Osteocyte (in vitro differentiated cells): ENCODE data around the gene SULT2B1. TPM values are rescaled to one million over a fixed set of nuclear protein-coding genes. Genes with fewer than 3 reads are reported as not detected.

Experiments used
- DNase-seq: peaks from one replicate; pipeline ENCODE4 v3.0.0; 2021; ENCODE audit warnings: mixed read lengths; ENCODE audit not compliant: unreplicated experiment; ENCODE audit errors: extremely low spot score
- H3K27ac Mint-ChIP-seq: one replicate; pipeline ENCODE4 v1.8.0; 2021; ENCODE audit warnings: mild to moderate bottlenecking, mixed read lengths; ENCODE audit not compliant: unreplicated experiment
- H3K27me3 Mint-ChIP-seq: one replicate; pipeline ENCODE4 v1.8.0; 2021; ENCODE audit warnings: mixed read lengths; ENCODE audit not compliant: unreplicated experiment
- H3K36me3 Mint-ChIP-seq: one replicate; pipeline ENCODE4 v1.8.0; 2021; ENCODE audit warnings: mixed read lengths; ENCODE audit not compliant: unreplicated experiment
- H3K4me1 Mint-ChIP-seq: one replicate; pipeline ENCODE4 v1.8.0; 2021; ENCODE audit warnings: mixed read lengths; ENCODE audit not compliant: unreplicated experiment
- H3K4me3 Mint-ChIP-seq: one replicate; pipeline ENCODE4 v1.8.0; 2021; ENCODE audit warnings: mild to moderate bottlenecking, moderate library complexity, mixed read lengths; ENCODE audit not compliant: unreplicated experiment
- H3K9me3 Mint-ChIP-seq: one replicate; pipeline ENCODE4 v1.8.0; 2021; ENCODE audit warnings: mixed read lengths; ENCODE audit not compliant: unreplicated experiment
- total RNA-seq: library from RNA; stranded (reverse); gene quantifications from 2 replicates; pipeline ENCODE4 v1.2.1, GENCODE V29; 2021
- TF ChIP-seq, protein P1 (sequence below): fragments of 200-600 bp; sonication (generic); IDR thresholded peaks from 2 replicates; pipeline ENCODE4 v1.5.0; 2021; ENCODE audit warnings: antibody characterized with exemption, mild to moderate bottlenecking, moderate library complexity

SULT2B1 gene
- total RNA-seq, 1 donor from 2014 or later = not detected

DNA sequence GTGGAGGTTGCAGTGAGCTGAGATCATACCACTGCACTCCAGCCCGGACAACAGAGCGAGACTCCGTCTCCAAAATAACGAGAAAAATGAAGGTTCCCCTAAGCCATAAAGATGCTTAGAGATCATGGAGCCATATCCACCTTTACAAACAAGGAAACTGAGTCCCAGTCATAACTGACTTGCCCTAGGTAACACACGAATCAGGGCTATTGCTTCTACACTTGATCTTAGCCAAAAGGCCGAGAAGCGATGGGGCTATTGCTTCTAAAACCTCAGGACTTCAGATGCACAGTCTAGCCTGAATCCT is 82.0 kb downstream of the SULT2B1 start:
- Mint-ChIP-seq H3K4me1 (peaks cover 76% of the 10 kb centered on the region), H3K36me3 (peaks cover 4% of the 10 kb centered on the region), H3K27me3 (no peaks in the 10 kb centered on the region), H3K9me3 (no peaks in the 10 kb centered on the region), H3K27ac (peak overlapping the region; percentile 93), H3K4me3 (peak overlapping the region; percentile 76)
- TF ChIP-seq, protein P1, sequence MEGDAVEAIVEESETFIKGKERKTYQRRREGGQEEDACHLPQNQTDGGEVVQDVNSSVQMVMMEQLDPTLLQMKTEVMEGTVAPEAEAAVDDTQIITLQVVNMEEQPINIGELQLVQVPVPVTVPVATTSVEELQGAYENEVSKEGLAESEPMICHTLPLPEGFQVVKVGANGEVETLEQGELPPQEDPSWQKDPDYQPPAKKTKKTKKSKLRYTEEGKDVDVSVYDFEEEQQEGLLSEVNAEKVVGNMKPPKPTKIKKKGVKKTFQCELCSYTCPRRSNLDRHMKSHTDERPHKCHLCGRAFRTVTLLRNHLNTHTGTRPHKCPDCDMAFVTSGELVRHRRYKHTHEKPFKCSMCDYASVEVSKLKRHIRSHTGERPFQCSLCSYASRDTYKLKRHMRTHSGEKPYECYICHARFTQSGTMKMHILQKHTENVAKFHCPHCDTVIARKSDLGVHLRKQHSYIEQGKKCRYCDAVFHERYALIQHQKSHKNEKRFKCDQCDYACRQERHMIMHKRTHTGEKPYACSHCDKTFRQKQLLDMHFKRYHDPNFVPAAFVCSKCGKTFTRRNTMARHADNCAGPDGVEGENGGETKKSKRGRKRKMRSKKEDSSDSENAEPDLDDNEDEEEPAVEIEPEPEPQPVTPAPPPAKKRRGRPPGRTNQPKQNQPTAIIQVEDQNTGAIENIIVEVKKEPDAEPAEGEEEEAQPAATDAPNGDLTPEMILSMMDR = no peak
- no peak for DNase-seq

DNA sequence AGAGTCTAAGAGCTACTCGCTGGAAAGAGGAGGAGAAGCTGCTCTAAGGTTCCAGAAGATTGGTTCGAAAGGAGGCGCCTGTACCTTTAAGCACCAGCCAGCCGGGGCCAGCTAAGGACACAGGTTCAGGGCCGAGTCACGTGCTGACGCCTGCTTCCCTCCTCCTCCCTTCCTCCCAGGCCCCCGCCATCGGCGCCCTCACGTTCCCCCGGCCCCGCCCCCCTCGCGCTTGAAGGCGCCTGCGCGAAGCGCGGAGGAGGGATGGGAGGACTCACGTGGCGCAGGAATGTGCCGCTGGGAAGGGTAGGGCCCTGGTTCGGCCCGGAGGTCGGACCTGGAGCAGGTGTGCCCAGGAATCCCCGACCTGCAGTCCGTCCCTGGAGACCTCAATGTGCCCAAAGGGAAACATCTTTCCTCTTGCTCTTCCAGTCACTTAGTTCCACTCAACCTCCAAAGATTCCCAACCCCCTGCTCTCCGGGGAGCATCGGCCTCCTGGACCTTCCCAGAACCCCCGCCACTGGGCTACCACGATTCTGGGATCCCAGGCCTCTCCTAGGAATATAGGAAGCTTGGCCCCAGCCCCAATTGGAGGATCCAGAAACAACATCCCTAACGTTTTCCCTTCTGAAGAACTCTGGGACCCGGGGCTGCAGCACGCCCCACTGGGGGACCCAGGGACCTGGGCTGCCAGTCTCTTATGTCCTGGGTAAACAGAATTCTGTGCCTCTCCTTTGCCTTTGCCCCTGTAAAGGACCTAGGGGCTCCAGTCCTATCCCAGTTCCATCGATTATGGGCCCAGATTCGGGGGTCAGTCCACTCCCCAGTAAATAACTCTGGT is 82.7 kb downstream of the SULT2B1 start:
- Mint-ChIP-seq H3K9me3 (no peaks in the 10 kb centered on the region), H3K4me1 (peaks cover 75% of the 10 kb centered on the region), H3K27ac (peak overlapping the region; percentile 93), H3K4me3 (peak overlapping the region; percentile 76), H3K27me3 (no peaks in the 10 kb centered on the region), H3K36me3 (peaks cover 4% of the 10 kb centered on the region)
- peak; percentile 97 for DNase-seq
- TF ChIP-seq, protein P1 = no peak

DNA sequence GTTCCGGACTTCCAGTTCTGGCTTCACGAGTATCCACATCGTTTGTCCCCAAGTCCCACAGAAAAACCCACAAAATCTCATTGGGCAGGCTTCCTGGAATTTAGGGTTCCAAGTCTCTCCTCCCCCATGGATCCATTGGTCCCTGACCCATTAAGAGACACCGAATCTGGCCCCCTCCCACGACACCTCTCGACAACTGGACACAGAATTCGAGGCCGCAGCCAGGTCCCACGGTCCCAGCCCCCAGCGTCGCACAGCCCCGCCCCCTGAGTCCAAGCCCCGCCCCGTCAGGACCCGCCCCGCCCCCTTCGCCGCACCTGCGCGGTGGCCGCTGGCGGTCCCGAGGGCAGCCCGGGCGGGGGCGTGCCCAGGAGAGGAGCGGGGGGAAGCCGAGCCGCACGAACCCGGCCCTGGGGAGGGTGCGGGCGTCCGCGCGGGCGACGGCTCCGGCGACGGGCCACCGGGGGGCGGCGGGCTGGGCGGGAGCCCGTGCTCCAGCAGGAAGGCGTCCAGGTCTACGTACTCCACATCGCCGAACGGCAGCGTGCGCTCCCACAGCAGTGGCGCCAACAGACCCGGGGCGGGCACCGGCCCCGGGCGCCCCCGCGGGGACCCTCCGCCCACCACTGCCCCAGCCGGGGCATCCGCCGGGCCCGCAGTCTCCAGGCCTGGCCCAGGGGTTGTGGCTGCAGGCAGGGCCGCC is 83.4 kb downstream of the SULT2B1 start:
- H3K9me3 Mint-ChIP-seq = no peaks in the 10 kb centered on the region
- TF ChIP-seq, protein P1 = no peak
- H3K4me3 Mint-ChIP-seq = peak overlapping the region; percentile 96
- H3K27ac Mint-ChIP-seq = peak overlapping the region; percentile 100
- peaks cover 68% of the 10 kb centered on the region for H3K4me1 Mint-ChIP-seq
- peaks cover 2% of the 10 kb centered on the region for H3K36me3 Mint-ChIP-seq
- H3K27me3 Mint-ChIP-seq = peaks cover 2% of the 10 kb centered on the region
- no peak for DNase-seq

DNA sequence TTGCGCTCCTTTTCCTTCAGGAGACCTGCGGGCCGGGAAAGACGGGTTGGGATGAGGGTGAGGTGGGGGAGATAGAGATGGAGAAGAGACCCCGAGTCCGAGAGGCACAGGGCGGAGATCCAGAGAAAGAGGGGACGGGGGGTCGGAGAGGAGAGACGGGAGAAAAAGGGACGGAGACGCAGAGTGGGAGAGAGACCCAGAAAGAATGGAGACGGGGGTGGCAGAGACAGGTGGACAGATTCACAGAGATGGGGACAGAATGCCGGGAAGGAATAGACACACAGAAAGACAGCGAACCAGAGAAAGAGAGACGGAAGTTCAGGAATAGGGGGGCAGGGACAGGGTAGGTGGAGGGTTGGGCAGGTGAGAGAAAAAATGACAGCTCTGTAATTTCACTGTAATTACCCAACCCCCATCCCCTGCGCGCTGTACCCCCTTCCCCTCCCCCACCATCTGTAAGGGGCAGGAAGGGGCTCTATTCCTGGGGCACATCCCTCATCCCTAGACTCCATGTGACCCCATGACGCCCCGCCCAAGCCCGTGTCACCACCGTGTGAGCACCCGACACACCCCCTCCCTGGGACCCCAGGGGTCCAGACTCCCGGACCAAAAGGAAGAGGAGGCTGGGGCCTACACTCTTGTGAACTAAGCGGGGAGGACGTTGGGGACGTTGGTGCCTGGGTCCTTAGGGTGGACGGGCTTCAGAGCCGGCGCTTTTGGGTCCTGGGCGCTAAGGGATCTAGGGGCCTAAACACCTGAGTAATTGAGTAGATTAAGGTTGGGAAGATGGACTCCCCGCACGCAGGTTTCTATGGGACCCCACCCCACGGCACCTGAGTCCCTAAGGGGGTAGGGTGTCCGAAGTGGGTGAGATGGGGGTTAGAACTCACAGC is 84.2 kb downstream of the SULT2B1 start:
- peaks cover 2% of the 10 kb centered on the region for H3K27me3 Mint-ChIP-seq
- H3K27ac Mint-ChIP-seq = peak overlapping the region; percentile 100
- no peak for DNase-seq
- peak overlapping the region; percentile 96 for H3K4me3 Mint-ChIP-seq
- TF ChIP-seq, protein P1 = no peak
- peaks cover 60% of the 10 kb centered on the region for H3K4me1 Mint-ChIP-seq
- H3K36me3 Mint-ChIP-seq = peaks cover 2% of the 10 kb centered on the region
- no peaks in the 10 kb centered on the region for H3K9me3 Mint-ChIP-seq
